Cardiac muscle cell (in vitro differentiated cells and primary cell): ENCODE results near the gene COX14. TPM values are rescaled to one million over a fixed set of nuclear protein-coding genes. Genes with fewer than 3 reads are reported as not detected.
A peak's percentile ranks its signal among the peaks of the same experiment; 100 is the strongest.
"Not testable (repeated sequence)": the region's sequence is repeated elsewhere in the genome, so short reads cannot be mapped to it uniquely, and the experiment has no call there.

Experiments
- DNase-seq, 2 donors: peaks; one replicate each; pipeline versions ENCODE4 v3.0.0 to v3.0.0-alpha.2; 2010 to 2017; ENCODE audit warnings: low read depth in 1 of 2, low spot score in 1 of 2
- H3K27ac ChIP-seq: fragments of 200-600 bp; sonication (generic); 2 replicates; pipeline ENCODE4 v1.5.1; 2016
- H3K27me3 ChIP-seq: fragments of 200-600 bp; sonication (generic); 2 replicates; pipeline ENCODE4 v1.6.0; 2016; ENCODE audit warnings: control low read depth
- H3K36me3 ChIP-seq: fragments of 200-600 bp; sonication (generic); 2 replicates; pipeline ENCODE4 v1.5.1; 2016; ENCODE audit warnings: control low read depth
- H3K4me1 ChIP-seq: fragments of 200-600 bp; sonication (generic); 2 replicates; pipeline ENCODE4 v1.8.1; 2017; ENCODE audit warnings: low read depth, mild to moderate bottlenecking, mixed run types
- H3K4me3 ChIP-seq: fragments of 200-600 bp; sonication (generic); 2 replicates; pipeline ENCODE4 v1.5.1; 2016; ENCODE audit warnings: mild to moderate bottlenecking
- H3K9me3 ChIP-seq: fragments of 200-600 bp; sonication (generic); 2 replicates; pipeline ENCODE4 v1.5.1; 2017; ENCODE audit warnings: low read depth, mild to moderate bottlenecking, control low read depth
- CTCF ChIP-seq: IDR thresholded peaks from 2 replicates; pipeline ENCODE4 v1.5.1; 2012; ENCODE audit warnings: low read depth, mild to moderate bottlenecking, low read length
- polyA plus RNA-seq: library from polyadenylated mRNA; unstranded; fragments of >200 nt; fragmentation: Nextera tagmentation; extraction: Ambion mirVana; gene quantifications from 2 replicates; pipeline ENCODE4 v1.2.1, GENCODE V29; 2016
- total RNA-seq: library from RNA; depleted of rRNA; stranded (reverse); fragments of >200 nt; gene quantifications from 2 replicates; pipeline ENCODE4 v1.2.3, GENCODE V29; 2016

Gene COX14
- total and polyA plus RNA-seq, 2 experiments from 2014 or later: 43.9 to 265 TPM

- no peaks in the 10 kb centered on the region for H3K27me3 ChIP-seq
- no peak for DNase-seq
- no peaks in the 10 kb centered on the region for H3K9me3 ChIP-seq
- TF ChIP-seq CTCF: no peak
- H3K36me3 ChIP-seq: no peaks in the 10 kb centered on the region
- peak overlapping the region; percentile 34 for H3K27ac ChIP-seq
- no peak overlapping the region for H3K4me3 ChIP-seq
- H3K4me1 ChIP-seq: no peaks in the 10 kb centered on the region
Observed at GRCh38 chr12:50149311-50149710, 37.3 kb downstream of the COX14 start.

- Histone ChIP-seq H3K27ac (peak overlapping the region; percentile 2), H3K4me3 (no peak overlapping the region), H3K4me1 (no peaks in the 10 kb centered on the region), H3K27me3 (no peaks in the 10 kb centered on the region), H3K9me3 (no peaks in the 10 kb centered on the region), H3K36me3 (no peaks in the 10 kb centered on the region)
- peak in 1 of 2 donors; percentile 71 for DNase-seq
- TF ChIP-seq CTCF: no peak
Observed at GRCh38 chr12:50151047-50151687, 39.1 kb downstream of the COX14 start.

GRCh38 chr12:50154947-50155346 lies 42.9 kb downstream of the COX14 start:
- DNase-seq, H3K36me3 ChIP-seq, H3K27ac ChIP-seq, H3K27me3 ChIP-seq, H3K4me3 ChIP-seq, H3K4me1 ChIP-seq, H3K9me3 ChIP-seq: not testable (repeated sequence)

- TF ChIP-seq CTCF: no peak
- no peaks in the 10 kb centered on the region for H3K9me3 ChIP-seq
- H3K4me3 ChIP-seq: no peak overlapping the region
- no peak for DNase-seq
- H3K27me3 ChIP-seq: no peaks in the 10 kb centered on the region
- peaks cover 4% of the 10 kb centered on the region for H3K36me3 ChIP-seq
- H3K4me1 ChIP-seq: peaks cover 11% of the 10 kb centered on the region
- H3K27ac ChIP-seq: no peak overlapping the region
Observed at GRCh38 chr12:50156641-50157040, 44.6 kb downstream of the COX14 start.

- Histone ChIP-seq H3K27ac (no peak overlapping the region), H3K36me3 (peaks cover 4% of the 10 kb centered on the region), H3K4me1 (peaks cover 11% of the 10 kb centered on the region), H3K4me3 (no peak overlapping the region), H3K27me3 (no peaks in the 10 kb centered on the region), H3K9me3 (no peaks in the 10 kb centered on the region)
- DNase-seq: no peak
- TF ChIP-seq CTCF: no peak
Observed at GRCh38 chr12:50157259-50157658, 45.2 kb downstream of the COX14 start.

GRCh38 chr12:50160643-50161042 lies 48.6 kb downstream of the COX14 start:
- TF ChIP-seq CTCF: no peak

More at GRCh38 chr12:50160643-50161042, 48.6 kb downstream of the COX14 start:
- Histone ChIP-seq H3K36me3 (peaks cover 4% of the 10 kb centered on the region), H3K27ac (peak overlapping the region; percentile 81), H3K27me3 (no peaks in the 10 kb centered on the region), H3K4me3 (no peak overlapping the region), H3K4me1 (peaks cover 11% of the 10 kb centered on the region), H3K9me3 (no peaks in the 10 kb centered on the region)
- DNase-seq: no peak
